Measurements from ENCODE around the gene PLK5. TPM values are rescaled to one million over a fixed set of nuclear protein-coding genes. Genes with fewer than 3 reads are reported as not detected.

Gene PLK5
- total RNA-seq, 1 experiment from 2014 or later, result 0.57 TPM

DNA sequence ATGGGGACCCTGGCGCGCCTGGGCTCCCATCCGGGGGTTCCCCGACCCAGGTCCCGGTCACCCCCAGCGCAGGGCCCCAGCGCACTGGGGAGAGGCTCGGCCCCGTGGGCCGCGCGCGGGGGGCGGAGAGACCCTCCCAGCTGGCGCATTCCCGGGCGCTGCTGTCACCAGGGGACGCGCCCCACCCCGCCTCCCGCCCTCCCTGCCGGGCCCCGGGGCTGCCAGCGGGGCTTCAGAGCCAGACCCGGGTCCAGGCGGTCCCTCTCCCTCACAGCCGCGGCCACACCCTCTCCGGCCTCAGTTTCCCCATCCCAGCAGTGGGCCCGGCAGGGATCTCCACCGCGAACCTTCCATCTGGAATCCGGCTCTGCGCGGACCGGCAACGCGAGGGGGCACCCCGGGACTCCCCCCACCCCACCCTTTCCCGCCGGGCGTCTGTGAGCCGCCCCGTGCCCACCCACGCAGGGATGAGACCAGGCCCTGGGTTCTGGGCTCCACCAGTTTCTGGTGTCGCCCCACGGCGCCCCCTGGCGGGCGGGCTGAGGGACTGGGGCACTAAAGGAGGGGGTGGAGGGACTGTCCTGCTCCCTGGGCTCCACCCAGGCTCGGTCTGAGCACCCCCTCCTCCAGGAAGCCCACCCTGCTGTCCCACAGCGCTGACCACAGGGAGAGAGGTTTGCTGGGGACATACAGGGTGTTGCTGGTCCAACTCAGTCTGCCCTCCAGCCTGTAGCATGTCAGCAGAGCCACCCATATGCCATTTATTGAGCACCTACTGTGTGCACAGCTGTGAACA is 10.2 kb upstream of the PLK5 start:
- no peak overlapping the region for H3K27ac Mint-ChIP-seq
- no peak overlapping the region for H3K18ac ChIP-seq (ENCODE audit: insufficient read length, low read depth, low read length)
- no peak overlapping the region for H3T11ph ChIP-seq (ENCODE audit: low read length)
- no peak overlapping the region for H2BK5ac ChIP-seq (ENCODE audit: insufficient read length, low read length)
- no peak overlapping the region for H2BK15ac ChIP-seq (ENCODE audit: low read depth, low read length)
- peak overlapping the region in 1 of 2 experiments; percentile 51; a peak in 1 of 5 replicates for H3K4me3 Mint-ChIP-seq
- H3K36me3 Mint-ChIP-seq (ENCODE audit: insufficient read depth in 1 of 3, low read depth in 3 of 3), result no peaks in the 10 kb centered on the region
- H2AK5ac ChIP-seq (ENCODE audit: insufficient read length, low read length), result no peak overlapping the region
- H2BK20ac ChIP-seq (ENCODE audit: low read depth, low read length, poor library complexity, severe bottlenecking), result no peak overlapping the region
- peak; percentile 56 for DNase-seq
- H3K27ac ChIP-seq (ENCODE audit: insufficient read length, low read depth, low read length), result no peak overlapping the region
- H2AFZ ChIP-seq (ENCODE audit: low read length), result no peak overlapping the region
- H3K27me3 ChIP-seq (ENCODE audit: insufficient read depth, low read length), result no peaks in the 10 kb centered on the region
- H3K23me2 ChIP-seq (ENCODE audit: insufficient read length, low read depth, low read length, poor library complexity, severe bottlenecking), result no peaks in the 10 kb centered on the region
- no peak overlapping the region for H3K4me2 ChIP-seq (ENCODE audit: insufficient read depth, insufficient read length, low read length)
- H3K4me1 Mint-ChIP-seq, result peaks cover 13 to 14% of the 10 kb centered on the region in 2 experiments
- no peak overlapping the region for H3K14ac ChIP-seq (ENCODE audit: insufficient read depth, low read length)
- no peak overlapping the region for H4K91ac ChIP-seq (ENCODE audit: insufficient read length, low read depth, low read length)
- no peaks in the 10 kb centered on the region for H3K79me1 ChIP-seq (ENCODE audit: insufficient read depth, low read depth, low read length, poor library complexity, severe bottlenecking)
- no peak overlapping the region for H2BK120ac ChIP-seq (ENCODE audit: low read depth, low read length, poor library complexity, severe bottlenecking)
- H3K4me1 ChIP-seq (ENCODE audit: insufficient read depth, low read length), result no peaks in the 10 kb centered on the region
- no peaks in the 10 kb centered on the region for H4K20me1 ChIP-seq (ENCODE audit: control insufficient read depth, insufficient read depth, insufficient read length)
- no CpG with 5 or more reads among the region's 52 CpGs for WGBS (ENCODE audit: extremely low coverage, insufficient read length, low lambda C conversion rate)
- no peak overlapping the region for H3K23ac ChIP-seq (ENCODE audit: insufficient read length, low read depth, low read length)
- no peaks in the 10 kb centered on the region for H3K9me3 ChIP-seq (ENCODE audit: control insufficient read depth, low read depth, low read length)
- H2BK12ac ChIP-seq (ENCODE audit: insufficient read length, low read depth, low read length), result no peak overlapping the region
- no peak overlapping the region for H4K8ac ChIP-seq (replicated peaks; ENCODE audit: insufficient read length, low read depth, low read length)
- H3K27me3 Mint-ChIP-seq (ENCODE audit: low read depth), result peaks cover 78% of the 10 kb centered on the region
- no peak overlapping the region for H3K56ac ChIP-seq (ENCODE audit: insufficient read length, low read depth, low read length)
- H4K5ac ChIP-seq (ENCODE audit: insufficient read length, low read depth, low read length), result no peak overlapping the region
- H3K79me2 ChIP-seq (ENCODE audit: insufficient read depth, low read length), result no peaks in the 10 kb centered on the region
- H3K4ac ChIP-seq (ENCODE audit: low read depth, low read length), result no peak overlapping the region
- H3K9ac ChIP-seq (ENCODE audit: extremely low read depth, insufficient read length, low read length), result no peak overlapping the region
- H3K9me3 Mint-ChIP-seq, result peaks cover 0 to 10% of the 10 kb centered on the region in 2 experiments; a peak in 1 of 5 replicates
- TF ChIP-seq, protein P1, sequence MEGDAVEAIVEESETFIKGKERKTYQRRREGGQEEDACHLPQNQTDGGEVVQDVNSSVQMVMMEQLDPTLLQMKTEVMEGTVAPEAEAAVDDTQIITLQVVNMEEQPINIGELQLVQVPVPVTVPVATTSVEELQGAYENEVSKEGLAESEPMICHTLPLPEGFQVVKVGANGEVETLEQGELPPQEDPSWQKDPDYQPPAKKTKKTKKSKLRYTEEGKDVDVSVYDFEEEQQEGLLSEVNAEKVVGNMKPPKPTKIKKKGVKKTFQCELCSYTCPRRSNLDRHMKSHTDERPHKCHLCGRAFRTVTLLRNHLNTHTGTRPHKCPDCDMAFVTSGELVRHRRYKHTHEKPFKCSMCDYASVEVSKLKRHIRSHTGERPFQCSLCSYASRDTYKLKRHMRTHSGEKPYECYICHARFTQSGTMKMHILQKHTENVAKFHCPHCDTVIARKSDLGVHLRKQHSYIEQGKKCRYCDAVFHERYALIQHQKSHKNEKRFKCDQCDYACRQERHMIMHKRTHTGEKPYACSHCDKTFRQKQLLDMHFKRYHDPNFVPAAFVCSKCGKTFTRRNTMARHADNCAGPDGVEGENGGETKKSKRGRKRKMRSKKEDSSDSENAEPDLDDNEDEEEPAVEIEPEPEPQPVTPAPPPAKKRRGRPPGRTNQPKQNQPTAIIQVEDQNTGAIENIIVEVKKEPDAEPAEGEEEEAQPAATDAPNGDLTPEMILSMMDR (conservative IDR thresholded peaks at IDR 0.05), result peak; percentile 80
